Caco-2 (cell line): ENCODE measurements around the gene BBX. TPM values are rescaled to one million over a fixed set of nuclear protein-coding genes. Genes with fewer than 3 reads are reported as not detected.
"Not testable (repeated sequence)": the region's sequence is repeated elsewhere in the genome, so short reads cannot be mapped to it uniquely, and the experiment has no call there.

ENCODE experiments used
- BruUV-seq: library from RNA; stranded (reverse); fragments of 400-500 nt; replicated peaks from 2 replicates; lab custom pipeline; 2021; lab: Mats Ljungman, UMichigan
- CTCF ChIA-PET: fragments of 300-600 bp; sonication (Branson Sonifier 250); formaldehyde crosslinking; loops from one replicate; lab custom pipeline; 2022; ENCODE audit warnings: antibody characterized with exemption; lab: Charles Lee
- POLR2A ChIA-PET: fragments of 300-600 bp; sonication (Branson Sonifier 250); formaldehyde crosslinking; loops from one replicate; lab custom pipeline; 2022; ENCODE audit warnings: antibody characterized with exemption; lab: Charles Lee
- DNase-seq, 2 experiments: peaks; one replicate each; pipeline versions ENCODE4 v3.0.0 to v3.0.0-alpha.2; 2020 to 2022
- H3K27me3 ChIP-seq: replicated peaks from 2 replicates; pipeline ENCODE4 v1.6.0; 2011; ENCODE audit warnings: low read length; ENCODE audit not compliant: control insufficient read depth, insufficient read depth
- H3K36me3 ChIP-seq: 2 replicates; pipeline ENCODE4 v1.5.1; 2011; ENCODE audit warnings: low read length; ENCODE audit not compliant: control insufficient read depth, insufficient read depth
- H3K4me1 ChIP-seq: fragments of 250-450 bp; sonication (Bioruptor Pico); 2 replicates; pipeline ENCODE4 v1.5.1; 2020; ENCODE audit warnings: mild to moderate bottlenecking
- H3K4me3 ChIP-seq: 2 replicates; pipeline ENCODE4 v1.5.1; 2011; ENCODE audit warnings: low read depth, mild to moderate bottlenecking, control low read depth, low read length
- H3K9me3 ChIP-seq: fragments of 250-450 bp; sonication (Bioruptor Pico); 2 replicates; pipeline ENCODE4 v1.5.1; 2020; ENCODE audit warnings: mild to moderate bottlenecking, moderate library complexity
- H3K27ac Mint-ChIP-seq: one replicate; pipeline ENCODE4 v1.8.0; 2022; ENCODE audit warnings: mixed read lengths; ENCODE audit not compliant: unreplicated experiment
- H3K27me3 Mint-ChIP-seq: one replicate; pipeline ENCODE4 v1.8.0; 2022; ENCODE audit warnings: mixed read lengths; ENCODE audit not compliant: insufficient read depth, unreplicated experiment
- H3K36me3 Mint-ChIP-seq: one replicate; pipeline ENCODE4 v1.8.0; 2022; ENCODE audit warnings: mild to moderate bottlenecking, mixed read lengths; ENCODE audit not compliant: insufficient read depth, unreplicated experiment
- H3K4me1 Mint-ChIP-seq: one replicate; pipeline ENCODE4 v1.8.0; 2022; ENCODE audit warnings: low read depth, mixed read lengths; ENCODE audit not compliant: unreplicated experiment
- H3K4me3 Mint-ChIP-seq: one replicate; pipeline ENCODE4 v1.8.0; 2022; ENCODE audit warnings: mild to moderate bottlenecking, moderate library complexity, mixed read lengths; ENCODE audit not compliant: unreplicated experiment
- H3K9me3 Mint-ChIP-seq: one replicate; pipeline ENCODE4 v1.8.0; 2022; ENCODE audit warnings: mixed read lengths; ENCODE audit not compliant: unreplicated experiment
- CTCF ChIP-seq, 2 experiments: fragments of 200-600 bp in 1 of 2; IDR thresholded peaks; 1 replicate in 1 of 2; 2 replicates in 1 of 2; pipeline versions ENCODE4 v1.5.1 to v1.8.0; 2011 to 2022; ENCODE audit warnings: antibody characterized with exemption in 1 of 2, control low read depth in 1 of 2, inconsistent platforms in 1 of 2, low read depth in 1 of 2, low read length in 1 of 2, mild to moderate bottlenecking in 1 of 2, moderate library complexity in 1 of 2; ENCODE audit not compliant: insufficient read depth in 1 of 2, severe bottlenecking in 1 of 2, unreplicated experiment in 1 of 2
- intact Hi-C: fragments of 100-400 bp; cut with micrococcal nuclease; formaldehyde crosslinking; loops from one replicate; pipeline ENCODE4 v1.10.0; 2022; ENCODE audit not compliant: unreplicated experiment
- total RNA-seq: library from RNA; stranded (reverse); gene quantifications from 2 replicates; pipeline ENCODE4 v1.2.3, GENCODE V29; 2022

BBX gene
- total RNA-seq, 1 experiment from 2014 or later, result 2.6 TPM

GRCh38 chr3:107560166-107560565 lies 37.4 kb downstream of the BBX start:
- H3K4me3 ChIP-seq, result no peak overlapping the region
- DNase-seq, result no peak
- CTCF ChIA-PET, result no interaction called here
- H3K4me1 Mint-ChIP-seq, result no peaks in the 10 kb centered on the region
- intact Hi-C loops, result no loop called here
- no peaks in the 10 kb centered on the region for H3K9me3 ChIP-seq
- no peaks in the 10 kb centered on the region for H3K9me3 Mint-ChIP-seq
- H3K27ac Mint-ChIP-seq, result no peak overlapping the region
- no peak overlapping the region for H3K4me3 Mint-ChIP-seq
- POLR2A ChIA-PET, result no interaction called here
- H3K36me3 ChIP-seq, result no peaks in the 10 kb centered on the region
- BruUV-seq, result no TSS peak
- H3K36me3 Mint-ChIP-seq, result no peaks in the 10 kb centered on the region
- TF ChIP-seq CTCF (IDR thresholded peaks at IDR 0.05; ENCODE audit: insufficient read depth in 1 of 2, low read depth in 1 of 2, low read length in 1 of 2, severe bottlenecking in 1 of 2, unreplicated experiment in 1 of 2), result no peak
- H3K27me3 Mint-ChIP-seq, result peaks cover 16% of the 10 kb centered on the region
- no peaks in the 10 kb centered on the region for H3K27me3 ChIP-seq
- H3K4me1 ChIP-seq, result no peaks in the 10 kb centered on the region

GRCh38 chr3:107561980-107562379 lies 39.2 kb downstream of the BBX start:
- BruUV-seq, result no TSS peak
- ChIA-PET POLR2A (no interaction called here), CTCF (no interaction called here)
- H3K4me1 ChIP-seq, result no peaks in the 10 kb centered on the region
- no peaks in the 10 kb centered on the region for H3K36me3 ChIP-seq
- H3K36me3 Mint-ChIP-seq, result no peaks in the 10 kb centered on the region
- H3K9me3 ChIP-seq, result no peaks in the 10 kb centered on the region
- TF ChIP-seq CTCF (IDR thresholded peaks at IDR 0.05; ENCODE audit: insufficient read depth in 1 of 2, low read depth in 1 of 2, low read length in 1 of 2, severe bottlenecking in 1 of 2, unreplicated experiment in 1 of 2), result no peak
- no peaks in the 10 kb centered on the region for H3K4me1 Mint-ChIP-seq
- H3K27me3 Mint-ChIP-seq, result peaks cover 21% of the 10 kb centered on the region
- H3K27me3 ChIP-seq, result no peaks in the 10 kb centered on the region
- intact Hi-C loops, result no loop called here
- no peaks in the 10 kb centered on the region for H3K9me3 Mint-ChIP-seq
- no peak for DNase-seq
- no peak overlapping the region for H3K4me3 Mint-ChIP-seq
- no peak overlapping the region for H3K27ac Mint-ChIP-seq
- H3K4me3 ChIP-seq, result no peak overlapping the region

- ChIA-PET POLR2A (no interaction called here), CTCF (no interaction called here)
- no peak overlapping the region for H3K4me3 ChIP-seq
- Mint-ChIP-seq H3K27ac (no peak overlapping the region), H3K27me3 (peaks cover 17% of the 10 kb centered on the region), H3K9me3 (no peaks in the 10 kb centered on the region), H3K4me3 (no peak overlapping the region), H3K4me1 (no peaks in the 10 kb centered on the region), H3K36me3 (no peaks in the 10 kb centered on the region)
- intact Hi-C loops, result no loop called here
- no peaks in the 10 kb centered on the region for H3K36me3 ChIP-seq
- no peaks in the 10 kb centered on the region for H3K9me3 ChIP-seq
- no peaks in the 10 kb centered on the region for H3K27me3 ChIP-seq
- no peak for DNase-seq
- no peaks in the 10 kb centered on the region for H3K4me1 ChIP-seq
- TF ChIP-seq CTCF (IDR thresholded peaks at IDR 0.05; ENCODE audit: insufficient read depth in 1 of 2, low read depth in 1 of 2, low read length in 1 of 2, severe bottlenecking in 1 of 2, unreplicated experiment in 1 of 2), result no peak
- no TSS peak for BruUV-seq
Observed at GRCh38 chr3:107562969-107563529, 40.3 kb downstream of the BBX start.

- peaks cover 17% of the 10 kb centered on the region for H3K27me3 Mint-ChIP-seq
- BruUV-seq, intact Hi-C loops, H3K36me3 Mint-ChIP-seq, POLR2A ChIA-PET, H3K4me1 Mint-ChIP-seq, H3K9me3 ChIP-seq, H3K36me3 ChIP-seq, H3K27ac Mint-ChIP-seq, H3K27me3 ChIP-seq, DNase-seq, H3K4me3 ChIP-seq, H3K4me3 Mint-ChIP-seq, H3K9me3 Mint-ChIP-seq, CTCF ChIA-PET, H3K4me1 ChIP-seq: not testable (repeated sequence)
Observed at GRCh38 chr3:107565244-107565643, 42.5 kb downstream of the BBX start.

GRCh38 chr3:107571089-107571488 lies 48.3 kb downstream of the BBX start:
- CTCF ChIA-PET, H3K36me3 Mint-ChIP-seq, H3K4me3 Mint-ChIP-seq, POLR2A ChIA-PET, H3K9me3 ChIP-seq, H3K4me1 Mint-ChIP-seq, H3K27ac Mint-ChIP-seq, H3K27me3 ChIP-seq, H3K4me3 ChIP-seq, H3K36me3 ChIP-seq, intact Hi-C loops, H3K9me3 Mint-ChIP-seq, BruUV-seq, DNase-seq, H3K4me1 ChIP-seq: not testable (repeated sequence)
- peaks cover 26% of the 10 kb centered on the region for H3K27me3 Mint-ChIP-seq
